HG02970 (cell line): ENCODE data around the gene RGS3.

ENCODE experiments used
- ATAC-seq: cut with Tn5 transposase; IDR thresholded peaks from one replicate; pipeline ENCODE4 v1.9.1; 2021; ENCODE audit warnings: mild to moderate bottlenecking, moderate library complexity, moderate number of reproducible peaks; ENCODE audit not compliant: unreplicated experiment, low FRiP score

RGS3 gene

GRCh38 chr9:113594484-113595299, 131.2 kb downstream of the RGS3 start:
- no peak for ATAC-seq

GRCh38 chr9:113596616-113597320, 133.2 kb downstream of the RGS3 start:
- ATAC-seq: no peak

- ATAC-seq: no peak
Measured at GRCh38 chr9:113597390-113598241, 134.1 kb downstream of the RGS3 start.

- no peak for ATAC-seq
Measured at GRCh38 chr9:113598451-113598850, 134.9 kb downstream of the RGS3 start.

GRCh38 chr9:113598883-113599282, 135.4 kb downstream of the RGS3 start:
- no peak for ATAC-seq

GRCh38 chr9:113599646-113600022, 136.1 kb downstream of the RGS3 start:
- no peak for ATAC-seq

GRCh38 chr9:113600023-113600823, 136.7 kb downstream of the RGS3 start:
- ATAC-seq: no peak

- no peak for ATAC-seq
Measured at GRCh38 chr9:113600871-113601614, 137.5 kb downstream of the RGS3 start.

GRCh38 chr9:113601656-113602055, 138.1 kb downstream of the RGS3 start:
- no peak for ATAC-seq

- no peak for ATAC-seq
Measured at GRCh38 chr9:113602126-113603047, 138.9 kb downstream of the RGS3 start.

- ATAC-seq: no peak
Measured at GRCh38 chr9:113603048-113603375, 139.5 kb downstream of the RGS3 start.

- no peak for ATAC-seq
Measured at GRCh38 chr9:113603773-113604172, 140.2 kb downstream of the RGS3 start.

- ATAC-seq: no peak
Measured at GRCh38 chr9:113604393-113604792, 140.9 kb downstream of the RGS3 start.

GRCh38 chr9:113606510-113606909, 143.0 kb downstream of the RGS3 start:
- ATAC-seq: no peak

- ATAC-seq: no peak
Measured at GRCh38 chr9:113608082-113608685, 144.7 kb downstream of the RGS3 start.

- ATAC-seq: no peak
Measured at GRCh38 chr9:113609562-113610318, 146.2 kb downstream of the RGS3 start.

- no peak for ATAC-seq
Measured at GRCh38 chr9:113611461-113612215, 148.1 kb downstream of the RGS3 start.
